Neural cell (in vitro differentiated cells): Measurements from ENCODE around the gene FAM229A.

Source experiments
- CTCF ChIP-seq: fragments of 450-650 bp; IDR thresholded peaks from 2 replicates; pipeline ENCODE4 v1.5.1; 2014; ENCODE audit warnings: antibody characterized with exemption, mild to moderate bottlenecking, moderate library complexity; ENCODE audit not compliant: poor library complexity, severe bottlenecking
- EP300 ChIP-seq: fragments of 450-650 bp; conservative IDR thresholded peaks from 2 replicates; pipeline ENCODE4 v1.6.1; 2014; ENCODE audit warnings: antibody characterized with exemption, mild to moderate bottlenecking, moderate library complexity; ENCODE audit not compliant: poor library complexity, severe bottlenecking
- EZH2 ChIP-seq: fragments of 200-600, 300-800 bp; shearing (Covaris generic), sonication (generic); IDR thresholded peaks from 2 replicates; pipeline ENCODE4 v1.6.1; 2014; ENCODE audit warnings: antibody characterized with exemption, low read length, borderline replicate concordance, mild to moderate bottlenecking; ENCODE audit not compliant: insufficient read depth, poor library complexity, severe bottlenecking
- MXI1 ChIP-seq: fragments of 450-650 bp; conservative IDR thresholded peaks from 2 replicates; pipeline ENCODE4 v1.6.1; 2014; ENCODE audit warnings: antibody characterized with exemption, mild to moderate bottlenecking; ENCODE audit not compliant: poor library complexity, severe bottlenecking
- POLR2AphosphoS5 ChIP-seq: IDR thresholded peaks from 2 replicates; pipeline ENCODE4 v1.6.1; 2012
- REST ChIP-seq: IDR thresholded peaks from 2 replicates; pipeline ENCODE4 v1.6.1; 2012; ENCODE audit warnings: borderline replicate concordance
- TAF1 ChIP-seq: IDR thresholded peaks from 2 replicates; pipeline ENCODE4 v1.6.1; 2012; ENCODE audit warnings: low read depth

GRCh38 chr1:32311709-32312393, 50.4 kb downstream of the FAM229A start:
- TF ChIP-seq CTCF (no peak), POLR2AphosphoS5 (no peak), EZH2 (no peak), REST (no peak), EP300 (no peak), MXI1 (no peak), TAF1 (no peak)
